Activated CD4-positive, alpha-beta T cell treated with anti-CD3 and anti-CD28 coated beads, Interleukin-2, amount 50 U/mL, for 48 hours (primary cell): Measurements from ENCODE around the gene ASB3.
"Not testable (repeated sequence)": the region's sequence is repeated elsewhere in the genome, so short reads cannot be mapped to it uniquely, and the experiment has no call there.

Source experiments
- DNase-seq, 2 experiments: peaks; one replicate each; pipeline ENCODE4 v3.0.0-alpha.2; 2020

Gene ASB3

GRCh38 chr2:53785366-53785765, 1.4 kb downstream of the ASB3 start:
- DNase-seq, result no peak

DNA sequence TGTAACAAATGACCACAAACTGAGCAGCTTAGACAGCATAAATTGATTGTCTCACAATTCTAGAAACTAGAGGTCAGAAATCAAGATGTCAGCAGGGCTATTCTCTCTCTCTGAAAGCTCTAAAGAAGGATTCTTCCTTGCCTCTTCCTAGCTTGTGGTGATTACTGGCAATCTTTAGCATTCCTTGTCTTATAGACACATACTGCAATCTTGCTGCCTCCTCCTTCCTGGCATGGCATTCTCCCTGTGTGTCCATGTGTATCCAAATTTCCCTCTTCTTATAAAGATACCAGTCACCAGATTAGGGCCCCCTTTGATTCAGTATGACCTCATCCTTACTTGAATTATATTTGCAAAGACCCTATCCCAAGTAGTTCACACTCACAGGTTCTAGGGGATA, 2.3 kb downstream of the ASB3 start:
- no peak for DNase-seq

- DNase-seq, result no peak
Measured at GRCh38 chr2:53782676-53783075, 4.1 kb downstream of the ASB3 start.

- no peak for DNase-seq
Measured at GRCh38 chr2:53780056-53780455, 6.7 kb downstream of the ASB3 start.

DNA sequence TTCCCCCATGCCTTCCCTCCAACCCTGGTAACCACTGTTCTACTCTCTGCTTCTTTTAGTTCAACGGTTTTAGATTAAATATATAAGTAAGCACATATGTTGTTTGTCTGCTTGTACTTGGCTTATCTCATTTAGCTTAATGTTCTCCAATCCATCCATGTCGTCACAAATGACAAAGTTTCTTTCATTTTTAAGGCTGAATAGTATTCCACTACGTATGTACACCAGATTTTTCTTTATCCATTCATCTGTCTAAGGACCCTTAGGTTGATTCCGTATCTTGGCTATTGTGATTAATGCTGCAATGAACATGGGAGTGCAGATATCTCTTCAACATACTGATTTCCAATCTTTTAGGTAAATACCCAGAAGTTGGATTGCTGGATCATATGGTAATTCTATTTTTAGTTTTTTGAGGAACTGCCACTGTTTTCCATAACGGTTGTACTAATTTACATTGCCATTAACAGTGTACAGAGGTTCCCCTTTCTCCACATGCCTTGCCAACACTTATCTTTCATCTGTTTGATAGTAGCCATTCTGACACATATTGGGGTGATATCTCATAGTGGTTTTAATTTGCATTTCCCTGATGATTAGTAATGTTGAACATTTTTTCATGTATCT, 8.1 kb downstream of the ASB3 start:
- no peak for DNase-seq

DNA sequence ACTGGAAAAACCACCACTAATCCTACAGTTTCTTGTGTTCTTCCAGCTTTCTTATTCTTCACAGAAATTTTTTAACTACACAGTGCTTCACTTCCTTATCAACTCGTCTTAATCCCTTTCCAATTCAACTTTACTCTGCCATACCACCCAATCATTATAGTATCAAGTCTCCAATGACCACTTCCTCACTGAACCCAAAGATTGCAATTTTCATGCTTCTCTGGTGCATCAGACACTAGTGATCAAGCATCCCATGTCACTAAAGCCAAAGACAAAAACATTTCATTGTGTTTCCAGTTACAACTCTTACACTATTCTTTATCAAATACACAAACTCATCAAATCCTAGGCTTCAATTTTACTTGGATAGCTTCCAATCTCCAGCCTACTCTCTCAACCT, 9.6 kb downstream of the ASB3 start:
- DNase-seq, result no peak

DNA sequence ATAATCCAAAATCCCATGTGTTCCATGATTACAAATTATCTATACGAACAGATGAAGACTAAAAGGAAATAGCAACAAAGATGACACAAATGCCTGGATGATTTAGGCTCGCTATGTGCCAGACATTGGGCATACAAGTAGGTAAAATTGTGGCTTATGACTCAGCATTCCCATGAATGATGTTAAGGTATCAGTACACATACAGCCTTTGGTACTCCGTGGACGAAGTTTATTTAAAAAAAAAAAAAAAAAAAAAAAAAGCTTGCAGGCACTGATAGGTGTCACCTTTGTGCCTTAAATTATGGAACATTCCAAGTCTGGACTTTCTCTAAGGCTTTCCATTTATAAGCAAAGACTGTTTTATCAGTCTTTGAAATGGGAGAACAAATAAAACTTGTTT, 16.5 kb downstream of the ASB3 start:
- DNase-seq, result no peak

- no peak for DNase-seq
Measured at GRCh38 chr2:53769318-53769945, 17.3 kb downstream of the ASB3 start.

- no peak for DNase-seq
Measured at GRCh38 chr2:53768242-53768542, 18.6 kb downstream of the ASB3 start.

DNA sequence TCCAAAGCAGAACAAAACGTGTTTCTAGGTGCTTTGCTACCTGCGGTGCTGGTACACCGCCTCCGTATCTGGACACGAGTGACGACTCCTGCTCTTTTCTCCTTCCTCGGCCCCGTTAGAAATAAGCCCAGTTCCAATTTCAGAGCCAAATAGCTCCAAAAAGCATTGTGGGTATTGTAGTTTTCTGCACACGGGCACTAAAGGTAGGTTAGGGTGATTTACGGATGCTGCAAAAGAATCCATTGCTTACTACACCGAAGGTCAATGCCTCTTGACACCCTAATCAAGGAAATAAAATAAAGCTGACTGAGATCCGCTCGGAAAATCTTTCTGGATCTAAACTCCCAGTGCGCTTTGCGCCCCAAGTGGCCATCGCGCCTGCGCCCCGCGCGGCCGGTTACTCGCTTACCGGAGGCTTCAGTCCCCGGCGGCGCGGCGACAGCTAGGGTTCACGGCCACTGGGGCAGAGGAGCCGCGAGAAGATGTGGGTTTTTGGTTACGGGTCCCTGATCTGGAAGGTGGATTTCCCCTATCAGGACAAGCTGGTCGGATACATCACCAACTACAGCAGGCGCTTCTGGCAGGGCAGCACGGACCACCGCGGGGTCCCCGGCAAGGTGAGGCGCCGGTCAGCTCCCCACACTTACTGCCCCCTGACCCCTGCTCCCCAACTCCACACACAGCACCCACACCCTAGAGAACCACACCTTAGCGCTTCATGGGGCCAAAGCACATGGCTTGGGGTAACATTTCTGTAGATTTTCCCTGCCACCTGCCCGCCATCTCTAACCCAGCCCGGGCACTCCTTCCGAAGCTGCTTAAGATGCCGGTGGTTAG, 19.1 kb downstream of the ASB3 start, which contains the start of gene CHAC2:
Gene CHAC2 (plus strand): TSS at position 400 of the 837 bp plus-strand sequence. CDS start 83 bp downstream, at position 483.
- DNase-seq, result peak; percentile 87 to 89

DNA sequence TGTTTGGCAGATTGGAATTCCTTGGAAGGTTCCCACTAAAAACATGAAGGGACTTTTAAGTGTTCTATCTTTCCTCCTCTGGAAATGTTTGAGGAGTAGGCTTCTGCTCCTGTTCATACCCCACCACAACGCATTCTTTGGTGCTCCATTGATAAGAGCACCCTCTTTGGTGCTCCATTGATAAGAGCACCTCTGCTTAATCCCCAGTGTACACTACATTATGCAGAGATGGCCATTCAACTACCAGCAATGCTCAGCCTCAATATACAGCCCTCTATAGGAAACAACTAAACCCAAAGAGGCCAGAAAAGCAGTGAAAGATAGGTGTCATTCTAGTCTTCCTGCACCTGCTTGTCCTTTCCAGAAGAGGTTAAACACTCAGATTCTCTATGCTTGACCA, 21.0 kb downstream of the ASB3 start:
- DNase-seq, result no peak

- DNase-seq, result not testable (repeated sequence)
Measured at GRCh38 chr2:53757206-53757605, 29.5 kb downstream of the ASB3 start.

DNA sequence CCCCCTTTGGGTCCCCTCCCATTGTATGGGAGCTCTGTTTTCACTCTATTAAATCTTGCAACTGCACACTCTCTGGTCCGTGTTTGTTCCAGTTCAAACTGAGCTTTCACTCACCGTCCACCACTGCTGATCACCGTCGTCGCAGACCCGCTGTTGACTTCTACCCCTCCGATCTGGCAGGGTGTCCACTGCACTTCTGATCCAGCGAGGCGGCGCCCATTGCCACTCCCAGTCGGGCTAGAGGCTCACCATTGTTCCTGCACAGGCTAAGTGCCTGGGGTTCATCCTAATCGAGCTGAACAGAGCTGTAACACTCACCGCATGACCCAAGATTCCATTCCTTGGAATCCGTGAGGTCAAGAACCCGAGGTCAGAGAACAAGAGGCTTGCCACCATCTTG, 30.1 kb downstream of the ASB3 start:
- DNase-seq, result no peak

- DNase-seq, result no peak
Measured at GRCh38 chr2:53755121-53755520, 31.6 kb downstream of the ASB3 start.

DNA sequence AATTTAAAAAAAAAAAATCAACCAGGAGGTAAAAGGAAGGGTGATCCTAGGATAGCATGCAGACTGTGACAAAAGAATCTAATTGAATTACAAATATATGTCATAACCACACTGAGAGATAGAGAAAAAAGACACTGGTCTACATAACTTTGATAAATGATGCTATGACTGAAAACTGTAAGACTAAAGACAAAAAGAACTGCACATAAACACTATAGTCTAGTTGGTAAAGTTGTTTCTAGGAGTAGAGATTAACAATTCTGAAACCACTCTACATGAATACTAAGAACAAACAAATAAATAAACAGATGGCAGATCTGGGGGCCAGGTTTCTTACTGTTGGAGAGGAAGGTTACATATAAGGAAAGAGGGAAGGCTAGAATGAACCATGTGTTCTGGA, 33.7 kb downstream of the ASB3 start:
- no peak for DNase-seq

- no peak for DNase-seq
Measured at GRCh38 chr2:53752385-53752784, 34.4 kb downstream of the ASB3 start.

DNA sequence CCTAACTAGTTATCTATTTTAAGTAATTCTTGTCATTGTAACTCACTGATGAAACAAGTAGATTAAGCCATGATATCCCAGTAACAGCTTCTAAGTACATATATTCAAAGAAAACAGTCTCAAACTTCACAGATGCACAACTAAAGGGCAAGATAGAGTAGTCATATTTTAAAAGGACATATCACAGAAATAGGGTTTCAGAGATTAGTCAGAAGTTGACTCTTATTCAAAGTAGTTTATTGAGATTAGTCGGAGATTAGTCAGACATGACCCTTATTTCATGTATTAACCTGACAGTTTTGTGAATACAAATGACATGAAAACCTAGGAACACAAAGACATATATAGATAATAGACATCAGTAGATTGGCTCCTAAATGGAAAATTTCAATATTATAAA, 35.0 kb downstream of the ASB3 start:
- no peak for DNase-seq

DNA sequence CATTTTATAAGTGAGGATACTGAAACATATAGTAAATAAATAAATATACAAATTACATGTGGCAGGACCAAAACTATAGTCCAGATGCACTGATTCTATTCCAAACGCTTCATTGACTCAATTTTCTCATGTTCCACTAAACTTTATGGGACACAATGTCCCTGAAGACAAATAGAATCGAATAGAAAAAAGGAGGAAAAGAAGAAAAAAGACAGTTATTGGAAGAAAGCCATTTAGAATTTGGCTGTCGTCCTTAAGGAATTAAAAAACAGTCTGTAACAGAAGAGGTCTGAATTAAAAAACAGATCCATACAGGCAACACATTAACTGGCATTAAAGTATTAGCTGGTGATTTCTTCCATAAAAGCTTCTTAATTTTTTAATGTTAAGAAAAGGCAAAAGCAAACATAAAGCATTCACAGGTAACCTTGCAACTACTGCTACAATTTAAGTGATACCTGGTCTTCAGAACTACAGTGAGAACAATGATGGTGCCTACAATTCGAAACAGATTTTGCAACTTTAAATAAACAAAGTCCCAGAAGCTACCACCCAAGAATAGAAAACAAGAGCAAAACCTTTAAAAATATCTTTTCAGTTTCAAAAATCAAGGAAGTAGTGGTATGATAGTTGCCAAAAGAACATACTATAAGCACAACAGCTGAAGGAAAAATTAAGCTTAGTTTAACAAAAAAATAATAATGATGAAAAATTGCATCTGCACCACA, 36.5 kb downstream of the ASB3 start:
- DNase-seq, result no peak

GRCh38 chr2:53744395-53745065, 42.2 kb downstream of the ASB3 start:
- DNase-seq, result no peak

- no peak for DNase-seq
Measured at GRCh38 chr2:53740170-53740569, 46.6 kb downstream of the ASB3 start.

GRCh38 chr2:53739032-53739431, 47.7 kb downstream of the ASB3 start:
- no peak for DNase-seq

DNA sequence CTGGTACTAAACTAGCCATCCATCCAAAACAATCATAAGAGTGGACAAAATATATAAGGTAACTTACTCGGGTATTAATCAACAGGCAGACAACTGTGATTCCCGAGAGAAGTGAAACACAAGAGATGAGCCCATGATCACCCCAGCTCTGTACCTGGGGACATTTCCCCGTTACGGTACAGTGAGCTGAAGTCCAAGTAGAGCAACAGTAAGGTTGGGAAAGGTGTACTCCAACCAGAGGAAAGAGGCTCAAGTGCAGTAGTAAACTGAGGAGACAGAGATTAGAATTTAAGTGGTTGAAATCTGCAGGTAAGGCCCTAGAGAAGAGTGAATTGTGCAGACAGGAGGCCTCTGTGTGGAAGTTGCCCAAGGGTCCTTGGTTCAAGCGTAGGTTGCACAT, 49.7 kb downstream of the ASB3 start:
- DNase-seq, result no peak
